ENCODE data around the gene ACBD6.
"Not testable (repeated sequence)": the region's sequence is repeated elsewhere in the genome, so short reads cannot be mapped to it uniquely, and the experiment has no call there.

Gene ACBD6

DNA sequence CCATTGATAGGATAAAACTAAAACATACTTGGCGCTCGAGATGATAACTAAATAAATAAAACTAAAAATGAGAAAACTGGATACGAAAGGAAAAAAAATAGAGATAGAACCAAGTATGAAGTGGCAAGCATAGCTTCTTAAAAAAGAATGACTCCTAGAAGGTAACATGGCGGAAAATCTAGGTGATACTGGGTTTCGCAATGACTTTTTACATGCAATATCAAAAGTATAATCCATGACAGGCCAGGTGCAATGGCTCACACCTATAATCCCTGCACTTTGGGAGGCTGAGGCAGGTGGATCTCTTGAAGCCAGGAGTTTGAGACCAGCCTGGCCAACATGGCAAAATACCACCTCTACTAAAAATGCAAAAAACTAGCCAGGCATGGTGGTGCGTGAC is 70.7 kb downstream of the ACBD6 start:
- H3K9me3 ChIP-seq (ENCODE audit: control insufficient read depth in 5 of 5, low read length in 5 of 5): no peaks in the 10 kb centered on the region
- H3K4me1 ChIP-seq (ENCODE audit: control insufficient read depth in 5 of 5, insufficient read depth in 5 of 5, low read length in 5 of 5): peaks cover 0 to 3% (median 0%) of the 10 kb centered on the region in 5 donors
- peaks cover 0 to 3% (median 0%) of the 10 kb centered on the region in 5 donors for H3K36me3 ChIP-seq (ENCODE audit: control insufficient read depth in 5 of 5, insufficient read depth in 5 of 5, low read length in 5 of 5)
- no peak overlapping the region for H3K27ac ChIP-seq (ENCODE audit: low read depth, low read length)
- no peaks in the 10 kb centered on the region for H3K27me3 ChIP-seq (ENCODE audit: control insufficient read depth in 5 of 5, insufficient read depth in 4 of 5, low read length in 5 of 5)
- no peak overlapping the region for H3K4me3 ChIP-seq (ENCODE audit: low read depth in 1 of 5, low read length in 5 of 5)
- H3K9ac ChIP-seq (ENCODE audit: low read length in 5 of 5): no peak overlapping the region

- peaks cover 0 to 3% (median 0%) of the 10 kb centered on the region in 5 donors for H3K36me3 ChIP-seq (ENCODE audit: control insufficient read depth in 5 of 5, insufficient read depth in 5 of 5, low read length in 5 of 5)
- no peak overlapping the region for H3K27ac ChIP-seq (ENCODE audit: low read depth, low read length)
- H3K9ac ChIP-seq (ENCODE audit: low read length in 5 of 5): no peak overlapping the region
- peaks cover 0 to 3% (median 0%) of the 10 kb centered on the region in 5 donors for H3K4me1 ChIP-seq (ENCODE audit: control insufficient read depth in 5 of 5, insufficient read depth in 5 of 5, low read length in 5 of 5)
- no peaks in the 10 kb centered on the region for H3K9me3 ChIP-seq (ENCODE audit: control insufficient read depth in 5 of 5, low read length in 5 of 5)
- H3K27me3 ChIP-seq (ENCODE audit: control insufficient read depth in 5 of 5, insufficient read depth in 4 of 5, low read length in 5 of 5): no peaks in the 10 kb centered on the region
- H3K4me3 ChIP-seq (ENCODE audit: low read depth in 1 of 5, low read length in 5 of 5): no peak overlapping the region
Measured at GRCh38 chr1:180428782-180429695, 73.3 kb downstream of the ACBD6 start.

GRCh38 chr1:180425952-180426351 is 76.4 kb downstream of the ACBD6 start:
- Histone ChIP-seq H3K9me3 (ENCODE audit: control insufficient read depth in 5 of 5, low read length in 5 of 5) (peaks cover 0 to 2% (median 0%) of the 10 kb centered on the region in 5 donors), H3K36me3 (ENCODE audit: control insufficient read depth in 5 of 5, insufficient read depth in 5 of 5, low read length in 5 of 5) (peaks cover 0 to 3% (median 0%) of the 10 kb centered on the region in 5 donors), H3K27me3 (ENCODE audit: control insufficient read depth in 5 of 5, insufficient read depth in 4 of 5, low read length in 5 of 5) (no peaks in the 10 kb centered on the region), H3K4me1 (ENCODE audit: control insufficient read depth in 5 of 5, insufficient read depth in 5 of 5, low read length in 5 of 5) (no peaks in the 10 kb centered on the region), H3K27ac (ENCODE audit: low read depth, low read length) (no peak overlapping the region), H3K4me3 (ENCODE audit: low read depth in 1 of 5, low read length in 5 of 5) (no peak overlapping the region), H3K9ac (ENCODE audit: low read length in 5 of 5) (no peak overlapping the region)

GRCh38 chr1:180424848-180425457 is 77.4 kb downstream of the ACBD6 start:
- no peaks in the 10 kb centered on the region for H3K4me1 ChIP-seq (ENCODE audit: control insufficient read depth in 5 of 5, insufficient read depth in 5 of 5, low read length in 5 of 5)
- no peak overlapping the region for H3K9ac ChIP-seq (ENCODE audit: low read length in 5 of 5)
- peaks cover 0 to 8% (median 0%) of the 10 kb centered on the region in 5 donors for H3K36me3 ChIP-seq (ENCODE audit: control insufficient read depth in 5 of 5, insufficient read depth in 5 of 5, low read length in 5 of 5)
- H3K27me3 ChIP-seq (ENCODE audit: control insufficient read depth in 5 of 5, insufficient read depth in 4 of 5, low read length in 5 of 5): no peaks in the 10 kb centered on the region
- H3K4me3 ChIP-seq (ENCODE audit: low read depth in 1 of 5, low read length in 5 of 5): no peak overlapping the region
- no peak overlapping the region for H3K27ac ChIP-seq (ENCODE audit: low read depth, low read length)
- H3K9me3 ChIP-seq (ENCODE audit: control insufficient read depth in 5 of 5, low read length in 5 of 5): peaks cover 0 to 2% (median 0%) of the 10 kb centered on the region in 5 donors

DNA sequence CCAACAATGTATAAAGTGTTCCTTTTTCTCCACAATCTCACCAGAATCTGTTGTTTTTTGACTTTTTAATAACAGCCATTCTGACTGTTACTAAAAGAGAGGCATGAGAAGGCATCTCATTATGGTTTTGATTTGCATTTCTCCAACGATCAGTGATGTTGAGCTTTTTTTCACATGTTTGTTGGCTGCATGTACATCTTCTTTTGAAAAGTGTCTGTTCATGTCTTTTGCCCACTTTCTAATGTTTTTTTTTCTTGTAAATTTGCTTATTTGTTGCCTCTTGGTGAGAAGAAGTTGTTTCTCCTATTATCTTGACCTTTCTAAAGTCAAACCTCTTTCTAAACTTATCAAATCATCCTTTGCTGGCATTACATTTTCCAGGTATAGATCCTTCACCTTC is 80.8 kb downstream of the ACBD6 start:
- no peak overlapping the region for H3K9ac ChIP-seq (ENCODE audit: low read length in 5 of 5)
- H3K27ac ChIP-seq (ENCODE audit: low read depth, low read length): no peak overlapping the region
- no peaks in the 10 kb centered on the region for H3K4me1 ChIP-seq (ENCODE audit: control insufficient read depth in 5 of 5, insufficient read depth in 5 of 5, low read length in 5 of 5)
- peaks cover 0 to 2% (median 0%) of the 10 kb centered on the region in 5 donors for H3K9me3 ChIP-seq (ENCODE audit: control insufficient read depth in 5 of 5, low read length in 5 of 5)
- H3K27me3 ChIP-seq (ENCODE audit: control insufficient read depth in 5 of 5, insufficient read depth in 4 of 5, low read length in 5 of 5): no peaks in the 10 kb centered on the region
- peaks cover 0 to 6% (median 0%) of the 10 kb centered on the region in 5 donors for H3K36me3 ChIP-seq (ENCODE audit: control insufficient read depth in 5 of 5, insufficient read depth in 5 of 5, low read length in 5 of 5)
- H3K4me3 ChIP-seq (ENCODE audit: low read depth in 1 of 5, low read length in 5 of 5): no peak overlapping the region

- not testable (repeated sequence) for H3K27me3 ChIP-seq (ENCODE audit: control insufficient read depth in 5 of 5, insufficient read depth in 4 of 5, low read length in 5 of 5); H3K9ac ChIP-seq (ENCODE audit: low read length in 5 of 5); H3K36me3 ChIP-seq (ENCODE audit: control insufficient read depth in 5 of 5, insufficient read depth in 5 of 5, low read length in 5 of 5); H3K27ac ChIP-seq (ENCODE audit: low read depth, low read length); H3K9me3 ChIP-seq (ENCODE audit: control insufficient read depth in 5 of 5, low read length in 5 of 5); H3K4me3 ChIP-seq (ENCODE audit: low read depth in 1 of 5, low read length in 5 of 5); H3K4me1 ChIP-seq (ENCODE audit: control insufficient read depth in 5 of 5, insufficient read depth in 5 of 5, low read length in 5 of 5)
Measured at GRCh38 chr1:180421145-180421544, 81.2 kb downstream of the ACBD6 start.

GRCh38 chr1:180415985-180416633 is 86.3 kb downstream of the ACBD6 start:
- Histone ChIP-seq H3K27ac (ENCODE audit: low read depth, low read length) (no peak overlapping the region), H3K36me3 (ENCODE audit: control insufficient read depth in 5 of 5, insufficient read depth in 5 of 5, low read length in 5 of 5) (peaks cover 0 to 20% (median 4%) of the 10 kb centered on the region in 5 donors), H3K4me3 (ENCODE audit: low read depth in 1 of 5, low read length in 5 of 5) (no peak overlapping the region), H3K27me3 (ENCODE audit: control insufficient read depth in 5 of 5, insufficient read depth in 4 of 5, low read length in 5 of 5) (no peaks in the 10 kb centered on the region), H3K4me1 (ENCODE audit: control insufficient read depth in 5 of 5, insufficient read depth in 5 of 5, low read length in 5 of 5) (no peaks in the 10 kb centered on the region), H3K9ac (ENCODE audit: low read length in 5 of 5) (no peak overlapping the region), H3K9me3 (ENCODE audit: control insufficient read depth in 5 of 5, low read length in 5 of 5) (peaks cover 0 to 6% (median 3%) of the 10 kb centered on the region in 5 donors)

- peaks cover 0 to 25% (median 4%) of the 10 kb centered on the region in 5 donors for H3K36me3 ChIP-seq (ENCODE audit: control insufficient read depth in 5 of 5, insufficient read depth in 5 of 5, low read length in 5 of 5)
- H3K27ac ChIP-seq (ENCODE audit: low read depth, low read length): no peak overlapping the region
- no peak overlapping the region for H3K9ac ChIP-seq (ENCODE audit: low read length in 5 of 5)
- H3K4me1 ChIP-seq (ENCODE audit: control insufficient read depth in 5 of 5, insufficient read depth in 5 of 5, low read length in 5 of 5): no peaks in the 10 kb centered on the region
- peaks cover 0 to 6% (median 3%) of the 10 kb centered on the region in 5 donors for H3K9me3 ChIP-seq (ENCODE audit: control insufficient read depth in 5 of 5, low read length in 5 of 5)
- H3K27me3 ChIP-seq (ENCODE audit: control insufficient read depth in 5 of 5, insufficient read depth in 4 of 5, low read length in 5 of 5): no peaks in the 10 kb centered on the region
- H3K4me3 ChIP-seq (ENCODE audit: low read depth in 1 of 5, low read length in 5 of 5): no peak overlapping the region
Measured at GRCh38 chr1:180415236-180415848, 87.0 kb downstream of the ACBD6 start.

DNA sequence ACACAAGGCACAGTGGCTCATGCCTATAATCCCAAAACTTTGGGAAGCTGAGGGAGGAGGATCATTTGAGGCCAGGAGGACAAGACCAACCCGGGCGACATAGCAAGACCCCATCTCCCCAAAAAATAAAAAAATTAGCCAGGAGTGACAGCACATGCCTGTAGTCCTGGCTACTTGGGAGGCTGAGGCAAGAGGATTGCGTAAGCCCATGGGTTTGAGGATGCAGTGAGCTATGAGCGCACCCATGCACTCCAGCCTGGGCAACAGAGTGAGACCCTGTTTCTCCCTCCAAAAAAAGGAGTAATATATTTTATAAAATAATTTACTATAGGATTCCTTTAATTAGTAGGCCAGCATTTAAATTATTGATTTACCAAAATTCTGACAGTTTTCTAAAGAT is 89.8 kb downstream of the ACBD6 start:
- Histone ChIP-seq H3K9ac (ENCODE audit: low read length in 5 of 5) (no peak overlapping the region), H3K27ac (ENCODE audit: low read depth, low read length) (no peak overlapping the region), H3K4me1 (ENCODE audit: control insufficient read depth in 5 of 5, insufficient read depth in 5 of 5, low read length in 5 of 5) (no peaks in the 10 kb centered on the region), H3K27me3 (ENCODE audit: control insufficient read depth in 5 of 5, insufficient read depth in 4 of 5, low read length in 5 of 5) (no peaks in the 10 kb centered on the region), H3K9me3 (ENCODE audit: control insufficient read depth in 5 of 5, low read length in 5 of 5) (peaks cover 0 to 6% (median 3%) of the 10 kb centered on the region in 5 donors), H3K4me3 (ENCODE audit: low read depth in 1 of 5, low read length in 5 of 5) (no peak overlapping the region), H3K36me3 (ENCODE audit: control insufficient read depth in 5 of 5, insufficient read depth in 5 of 5, low read length in 5 of 5) (peaks cover 0 to 31% (median 7%) of the 10 kb centered on the region in 5 donors)

All from subcutaneous abdominal adipose tissue (tissue), 5 donors.